HG03196 (cell line): ENCODE data around the gene UACA.
"Not testable (repeated sequence)": the region's sequence is repeated elsewhere in the genome, so short reads cannot be mapped to it uniquely, and the experiment has no call there.

Experiments
- ATAC-seq: cut with Tn5 transposase; IDR thresholded peaks from one replicate; pipeline ENCODE4 v1.9.1; 2021; ENCODE audit not compliant: unreplicated experiment

Gene UACA

GRCh38 chr15:70758790-70759462, 4.4 kb downstream of the UACA start:
- no peak for ATAC-seq

- no peak for ATAC-seq
Measured at GRCh38 chr15:70757627-70758026, 5.7 kb downstream of the UACA start.

- no peak for ATAC-seq
Measured at GRCh38 chr15:70754862-70755261, 8.5 kb downstream of the UACA start.

GRCh38 chr15:70753101-70753829, 10.1 kb downstream of the UACA start:
- ATAC-seq = no peak

GRCh38 chr15:70752193-70752635, 11.1 kb downstream of the UACA start:
- ATAC-seq = no peak

- no peak for ATAC-seq
Measured at GRCh38 chr15:70750203-70750869, 13.0 kb downstream of the UACA start.

GRCh38 chr15:70748281-70748747, 15.0 kb downstream of the UACA start:
- no peak for ATAC-seq

- not testable (repeated sequence) for ATAC-seq
Measured at GRCh38 chr15:70746598-70746997, 16.8 kb downstream of the UACA start.

GRCh38 chr15:70742928-70743327, 20.4 kb downstream of the UACA start:
- no peak for ATAC-seq

- ATAC-seq = no peak
Measured at GRCh38 chr15:70741677-70742293, 21.6 kb downstream of the UACA start.

- ATAC-seq = no peak
Measured at GRCh38 chr15:70741107-70741531, 22.2 kb downstream of the UACA start.

GRCh38 chr15:70735040-70735439, 28.3 kb downstream of the UACA start:
- ATAC-seq = not testable (repeated sequence)

- no peak for ATAC-seq
Measured at GRCh38 chr15:70729164-70729563, 34.2 kb downstream of the UACA start.

- ATAC-seq = no peak
Measured at GRCh38 chr15:70726753-70727152, 36.6 kb downstream of the UACA start.

- no peak for ATAC-seq
Measured at GRCh38 chr15:70723927-70724326, 39.4 kb downstream of the UACA start.

- no peak for ATAC-seq
Measured at GRCh38 chr15:70723122-70723422, 40.3 kb downstream of the UACA start.

- no peak for ATAC-seq
Measured at GRCh38 chr15:70722266-70723121, 40.9 kb downstream of the UACA start.

- no peak for ATAC-seq
Measured at GRCh38 chr15:70720228-70721016, 42.9 kb downstream of the UACA start.

- ATAC-seq = no peak
Measured at GRCh38 chr15:70717237-70717793, 46.0 kb downstream of the UACA start.
